GM21360 (cell line): ENCODE measurements around the gene PPIA.
A peak's percentile ranks its signal among the peaks of the same experiment; 100 is the strongest.
"Not testable (repeated sequence)": the region's sequence is repeated elsewhere in the genome, so short reads cannot be mapped to it uniquely, and the experiment has no call there.

Experiments used
- ATAC-seq: cut with Tn5 transposase; IDR thresholded peaks from one replicate; pipeline ENCODE4 v1.9.1; 2021; ENCODE audit warnings: mild to moderate bottlenecking, moderate library complexity; ENCODE audit not compliant: unreplicated experiment

Gene PPIA

GRCh38 chr7:44819292-44819691, 22.8 kb downstream of the PPIA start:
- no peak for ATAC-seq

GRCh38 chr7:44823255-44823781, 26.8 kb downstream of the PPIA start:
- no peak for ATAC-seq

- no peak for ATAC-seq
These were observed 28.5 kb downstream of the PPIA start for GRCh38 chr7:44824894-44825526.

- no peak for ATAC-seq
These were observed 31.1 kb downstream of the PPIA start for GRCh38 chr7:44827567-44827966.

GRCh38 chr7:44838751-44839150, 42.3 kb downstream of the PPIA start:
- no peak for ATAC-seq

- not testable (repeated sequence) for ATAC-seq
These were observed 46.2 kb downstream of the PPIA start for GRCh38 chr7:44842675-44843074.

GRCh38 chr7:44843440-44843839, 47.0 kb downstream of the PPIA start:
- ATAC-seq, result not testable (repeated sequence)

- no peak for ATAC-seq
These were observed 49.0 kb downstream of the PPIA start for GRCh38 chr7:44845451-44845850.

- ATAC-seq, result not testable (repeated sequence)
These were observed 49.9 kb downstream of the PPIA start for GRCh38 chr7:44846390-44846789.

- ATAC-seq, result no peak
These were observed 50.5 kb downstream of the PPIA start for GRCh38 chr7:44846816-44847508.

- ATAC-seq, result peak; percentile 70
These were observed 51.0 kb downstream of the PPIA start for GRCh38 chr7:44847509-44847919.

- ATAC-seq, result peak; percentile 79
These were observed 51.6 kb downstream of the PPIA start, which contains the start of gene H2AZ2 for GRCh38 chr7:44847920-44848634. Gene H2AZ2, minus strand, starts transcription at chr7:44848087. Its CDS starts 116 bp downstream, at chr7:44847971.

- ATAC-seq, result no peak
These were observed 52.9 kb downstream of the PPIA start for GRCh38 chr7:44849259-44849884.

- ATAC-seq, result no peak
These were observed 53.5 kb downstream of the PPIA start for GRCh38 chr7:44849885-44850544.

- ATAC-seq, result no peak
These were observed 56.1 kb downstream of the PPIA start for GRCh38 chr7:44852590-44852989.
